Transverse colon (tissue), 3 donors: Measurements from ENCODE around the gene SIGMAR1.

ENCODE experiments used
- CTCF ChIP-seq, 5 experiments: fragments of 200-600 bp in 3 of 5; fragments of 450-650 bp in 2 of 5; sonication (generic) in 3 of 5; IDR thresholded peaks; 1 replicate in 2 of 5; 2 replicates in 3 of 5; pipeline ENCODE4 v1.5.1; 2016 to 2017; ENCODE audit warnings: antibody characterized with exemption in 5 of 5, inconsistent platforms in 3 of 5, mild to moderate bottlenecking in 2 of 5, moderate library complexity in 1 of 5
- POLR2A ChIP-seq: fragments of 450-650 bp; IDR thresholded peaks from one replicate; pipeline ENCODE4 v1.6.1; 2016; ENCODE audit warnings: antibody characterized with exemption, mild to moderate bottlenecking, moderate library complexity

GRCh38 chr9:34659592-34660253, 22.1 kb upstream of the SIGMAR1 start:
- TF ChIP-seq CTCF (IDR thresholded peaks at IDR 0.05) = no peak
- no peak for TF ChIP-seq POLR2A
